GM23338 (cell line): ENCODE results near the gene RNF41. TPM values are rescaled to one million over a fixed set of nuclear protein-coding genes. Genes with fewer than 3 reads are reported as not detected.
A peak's percentile ranks its signal among the peaks of the same experiment; 100 is the strongest.

Source experiments
- ATAC-seq: fragments of 200-7000 bp; cut with Tn5 transposase; 3 replicates; pipeline ENCODE4 v1.9.1; 2020
- DNase-seq: peaks from one replicate; pipeline ENCODE4 v3.0.0-alpha.2; 2015; ENCODE audit warnings: low spot score
- H2AFZ ChIP-seq: fragments of 200-600 bp; sonication (generic); 2 replicates; pipeline ENCODE4 v1.8.0; 2016; ENCODE audit warnings: antibody characterized with exemption, mild to moderate bottlenecking, moderate library complexity
- H3F3A ChIP-seq: fragments of 200-600 bp; sonication (generic); replicated peaks from 2 replicates; pipeline ENCODE4 v1.8.0; 2017; ENCODE audit warnings: antibody characterized with exemption, mixed run types, low read depth
- H3K27ac ChIP-seq: fragments of 200-600 bp; sonication (generic); 2 replicates; pipeline ENCODE4 v1.6.1; 2016; ENCODE audit warnings: low read depth
- H3K27me3 ChIP-seq: fragments of 200-600 bp; sonication (generic); 2 replicates; pipeline ENCODE4 v1.8.0; 2016; ENCODE audit warnings: mild to moderate bottlenecking, mixed run types, moderate library complexity; ENCODE audit not compliant: insufficient read depth
- H3K36me3 ChIP-seq: fragments of 200-600 bp; sonication (generic); 2 replicates; pipeline ENCODE4 v1.8.0; 2016; ENCODE audit warnings: mild to moderate bottlenecking; ENCODE audit not compliant: insufficient read depth
- H3K4me1 ChIP-seq: fragments of 200-600 bp; sonication (generic); 2 replicates; pipeline ENCODE4 v1.8.0; 2016; ENCODE audit warnings: mild to moderate bottlenecking, moderate library complexity; ENCODE audit not compliant: insufficient read depth
- H3K4me2 ChIP-seq: fragments of 200-600 bp; sonication (generic); 2 replicates; pipeline ENCODE4 v1.7.1; 2017; ENCODE audit warnings: mixed run types
- H3K4me3 ChIP-seq: fragments of 200-600 bp; sonication (generic); 2 replicates; pipeline ENCODE4 v1.6.1; 2016; ENCODE audit warnings: mixed run types
- H3K79me2 ChIP-seq: fragments of 200-600 bp; sonication (generic); replicated peaks from 2 replicates; pipeline ENCODE4 v1.8.0; 2017; ENCODE audit warnings: mild to moderate bottlenecking; ENCODE audit not compliant: insufficient read depth
- H3K9me2 ChIP-seq: fragments of 200-600 bp; sonication (generic); 2 replicates; pipeline ENCODE4 v1.8.0; 2017; ENCODE audit not compliant: insufficient read depth
- H4K20me1 ChIP-seq: fragments of 200-600 bp; sonication (generic); replicated peaks from 2 replicates; pipeline ENCODE4 v1.8.0; 2017; ENCODE audit warnings: mild to moderate bottlenecking; ENCODE audit not compliant: insufficient read depth
- H3K27ac Mint-ChIP-seq: 2 replicates; pipeline ENCODE4 v1.8.0; 2020; ENCODE audit warnings: inconsistent platforms, mild to moderate bottlenecking, moderate library complexity, mixed read lengths
- H3K27me3 Mint-ChIP-seq: 3 replicates; pipeline ENCODE4 v1.8.0; 2022; ENCODE audit warnings: low read depth, mild to moderate bottlenecking, moderate library complexity, mixed read lengths, inconsistent platforms; ENCODE audit not compliant: insufficient read depth, poor library complexity
- H3K36me3 Mint-ChIP-seq: 3 replicates; pipeline ENCODE4 v1.8.0; 2021; ENCODE audit warnings: low read depth, mild to moderate bottlenecking, inconsistent platforms, moderate library complexity, mixed read lengths
- H3K4me1 Mint-ChIP-seq: 3 replicates; pipeline ENCODE4 v1.8.0; 2020; ENCODE audit warnings: mild to moderate bottlenecking, inconsistent platforms, mixed read lengths
- H3K4me3 Mint-ChIP-seq: 3 replicates; pipeline ENCODE4 v1.8.0; 2021; ENCODE audit warnings: moderate library complexity, mild to moderate bottlenecking, inconsistent platforms, mixed read lengths
- H3K9me3 Mint-ChIP-seq: 3 replicates; pipeline ENCODE4 v1.8.0; 2020; ENCODE audit warnings: moderate library complexity, mild to moderate bottlenecking, inconsistent platforms, mixed read lengths
- EZH2 ChIP-seq: fragments of 200-600 bp; sonication (generic); IDR thresholded peaks from one replicate; pipeline ENCODE4 v1.8.0; 2017; ENCODE audit warnings: antibody characterized with exemption, mild to moderate bottlenecking, low read depth; ENCODE audit not compliant: unreplicated experiment
- EZH2phosphoT487 ChIP-seq: fragments of 200-600 bp; sonication (generic); IDR thresholded peaks from one replicate; pipeline ENCODE4 v1.8.1; 2018; ENCODE audit warnings: antibody characterized with exemption; ENCODE audit not compliant: unreplicated experiment
- POLR2AphosphoS5 ChIP-seq: IDR thresholded peaks from 2 replicates; pipeline ENCODE4 v1.6.1; 2016; ENCODE audit warnings: antibody characterized with exemption, low read depth
- STAT1 ChIP-seq: IDR thresholded peaks from one replicate; pipeline ENCODE4 v1.6.1; 2016; ENCODE audit warnings: antibody characterized with exemption; ENCODE audit not compliant: unreplicated experiment
- ZNF114 ChIP-seq: fragments of 250-450 bp; sonication (Bioruptor Pico); IDR thresholded peaks from 2 replicates; pipeline ENCODE4 v1.5.0; 2020; ENCODE audit warnings: mild to moderate bottlenecking, moderate library complexity
- ZNF331 ChIP-seq: fragments of 250-450 bp; sonication (Bioruptor Pico); IDR thresholded peaks from 2 replicates; pipeline ENCODE4 v1.5.0; 2020; ENCODE audit warnings: low read depth, mild to moderate bottlenecking, moderate library complexity
- ZNF462 ChIP-seq: fragments of 250-450 bp; sonication (Bioruptor Pico); IDR thresholded peaks from 2 replicates; pipeline ENCODE4 v1.5.0; 2020; ENCODE audit warnings: mild to moderate bottlenecking, moderate library complexity
- polyA plus RNA-seq: library from polyadenylated mRNA; unstranded; fragments of >200 nt; fragmentation: Nextera tagmentation; extraction: Ambion mirVana; gene quantifications from 2 replicates; pipeline ENCODE4 v1.2.1, GENCODE V29; 2016
- total RNA-seq: library from RNA; depleted of rRNA; stranded (reverse); fragments of >200 nt; shearing (Covaris generic); gene quantifications from 2 replicates; pipeline ENCODE4 v1.2.3, GENCODE V29; 2014

Gene RNF41
- total and polyA plus RNA-seq, 2 experiments from 2014 or later: 15.3 to 77.1 TPM

- TF ChIP-seq ZNF331 (CRISPR knock-in tag): no peak
- TF ChIP-seq EZH2: no peak
- TF ChIP-seq EZH2phosphoT487: no peak
- no peak for TF ChIP-seq ZNF114 (CRISPR knock-in tag)
- no peak for TF ChIP-seq STAT1
These were observed 58.0 kb downstream of the RNF41 start (continued) for GRCh38 chr12:56163533-56164344.

- peaks cover 25% of the 10 kb centered on the region for H4K20me1 ChIP-seq
These were observed 59.0 kb downstream of the RNF41 start for GRCh38 chr12:56162468-56163290.

More at GRCh38 chr12:56162468-56163290, 59.0 kb downstream of the RNF41 start:
- Histone ChIP-seq H3K27me3 (no peaks in the 10 kb centered on the region), H3K79me2 (peaks cover 31% of the 10 kb centered on the region), H3K4me2 (peak overlapping the region; percentile 36), H3K4me1 (peaks cover 41% of the 10 kb centered on the region), H3K27ac (peak overlapping the region; percentile 98), H3K9me2 (no peaks in the 10 kb centered on the region), H3K4me3 (no peak overlapping the region), H2AFZ (no peak overlapping the region), H3K36me3 (peaks cover 55% of the 10 kb centered on the region), H3F3A (peaks cover 57% of the 10 kb centered on the region)
- H3K4me1 Mint-ChIP-seq: peaks cover 50% of the 10 kb centered on the region
- ATAC-seq: peak; percentile 2
- no peaks in the 10 kb centered on the region; the same call in 2 of the 3 replicates for H3K9me3 Mint-ChIP-seq
- peak overlapping the region; percentile 36; the same call in 2 of the 3 replicates for H3K4me3 Mint-ChIP-seq
- H3K27ac Mint-ChIP-seq: peak overlapping the region; percentile 95
- peaks cover 92% of the 10 kb centered on the region for H3K36me3 Mint-ChIP-seq
- DNase-seq: peak; percentile 64
- TF ChIP-seq ZNF462 (CRISPR knock-in tag) (no peak), POLR2AphosphoS5 (peak; percentile 38; the same call in 1 of the 2 replicates)
- peaks cover 47% of the 10 kb centered on the region for H3K27me3 Mint-ChIP-seq
